Right renal pelvis (tissue), 4 donors: Measurements from ENCODE around the gene CARD19. TPM values are rescaled to one million over a fixed set of nuclear protein-coding genes. Genes with fewer than 3 reads are reported as not detected.

Experiments
- DNase-seq, 4 donors: peaks; one replicate each; pipeline ENCODE4 v3.0.0-alpha.2; 2013; ENCODE audit warnings: low read depth in 4 of 4, low spot score in 3 of 4, missing footprints in 1 of 4
- polyA plus RNA-seq, 4 donors: library from polyadenylated mRNA; unstranded; fragments of 120-200 nt; gene quantifications; one replicate each; pipeline ENCODE4 v1.2.1, GENCODE V29; 2013; ENCODE audit not compliant: insufficient read length in 4 of 4

Gene CARD19
- polyA plus RNA-seq, 4 donors: 16.5 to 34.7 (median 18.7) TPM

DNA sequence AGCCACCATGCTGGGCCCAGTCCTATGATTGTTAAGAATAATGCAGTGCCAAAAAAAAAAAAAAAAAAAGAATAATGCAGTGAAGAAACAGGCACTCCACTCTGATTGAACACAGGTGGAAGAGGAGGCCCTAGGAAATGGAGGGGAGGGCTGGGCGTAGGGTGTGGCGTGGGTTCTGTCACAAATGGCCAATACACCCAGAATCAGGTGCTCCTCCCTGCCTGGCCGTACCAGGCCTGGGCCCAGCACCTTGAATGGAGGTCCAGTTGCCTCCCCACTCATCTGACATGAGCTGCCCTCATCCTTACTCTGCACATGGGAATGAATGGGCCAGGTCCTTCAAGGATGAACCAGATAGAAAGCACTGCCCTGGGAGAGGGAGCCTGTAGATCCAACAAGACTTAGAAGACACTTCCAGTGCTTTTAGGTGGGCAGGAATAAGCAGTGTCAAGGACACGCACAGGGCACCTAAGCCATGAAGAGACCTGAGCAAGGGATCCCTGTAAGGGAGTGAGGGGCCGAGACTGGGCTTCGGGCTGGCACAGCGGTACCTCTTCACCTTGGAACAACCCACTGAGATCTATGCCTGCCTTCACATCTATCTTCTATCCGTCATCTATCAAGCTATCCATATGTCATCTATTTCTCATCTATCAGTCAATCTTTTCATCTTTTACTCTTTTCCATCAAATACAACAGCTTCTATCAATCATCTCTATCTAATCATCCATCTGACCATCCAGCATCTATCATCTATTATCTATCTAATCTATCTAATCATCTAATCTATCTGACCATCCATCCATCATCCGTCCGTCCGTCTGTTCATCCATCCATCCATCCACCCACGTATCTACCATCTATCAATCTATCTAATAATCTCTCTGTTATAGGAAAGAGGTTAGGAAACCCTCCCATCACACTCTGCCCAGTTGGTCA is 22.2 kb downstream of the CARD19 start:
- no peak for DNase-seq

- DNase-seq: no peak
These were observed 23.1 kb downstream of the CARD19 start for GRCh38 chr9:93118863-93119702.

GRCh38 chr9:93119703-93119952 is 23.6 kb downstream of the CARD19 start:
- DNase-seq: no peak

- no peak for DNase-seq
These were observed 24.2 kb downstream of the CARD19 start for GRCh38 chr9:93119953-93120845.

- DNase-seq: no peak
These were observed 24.9 kb downstream of the CARD19 start for GRCh38 chr9:93120846-93121315.

DNA sequence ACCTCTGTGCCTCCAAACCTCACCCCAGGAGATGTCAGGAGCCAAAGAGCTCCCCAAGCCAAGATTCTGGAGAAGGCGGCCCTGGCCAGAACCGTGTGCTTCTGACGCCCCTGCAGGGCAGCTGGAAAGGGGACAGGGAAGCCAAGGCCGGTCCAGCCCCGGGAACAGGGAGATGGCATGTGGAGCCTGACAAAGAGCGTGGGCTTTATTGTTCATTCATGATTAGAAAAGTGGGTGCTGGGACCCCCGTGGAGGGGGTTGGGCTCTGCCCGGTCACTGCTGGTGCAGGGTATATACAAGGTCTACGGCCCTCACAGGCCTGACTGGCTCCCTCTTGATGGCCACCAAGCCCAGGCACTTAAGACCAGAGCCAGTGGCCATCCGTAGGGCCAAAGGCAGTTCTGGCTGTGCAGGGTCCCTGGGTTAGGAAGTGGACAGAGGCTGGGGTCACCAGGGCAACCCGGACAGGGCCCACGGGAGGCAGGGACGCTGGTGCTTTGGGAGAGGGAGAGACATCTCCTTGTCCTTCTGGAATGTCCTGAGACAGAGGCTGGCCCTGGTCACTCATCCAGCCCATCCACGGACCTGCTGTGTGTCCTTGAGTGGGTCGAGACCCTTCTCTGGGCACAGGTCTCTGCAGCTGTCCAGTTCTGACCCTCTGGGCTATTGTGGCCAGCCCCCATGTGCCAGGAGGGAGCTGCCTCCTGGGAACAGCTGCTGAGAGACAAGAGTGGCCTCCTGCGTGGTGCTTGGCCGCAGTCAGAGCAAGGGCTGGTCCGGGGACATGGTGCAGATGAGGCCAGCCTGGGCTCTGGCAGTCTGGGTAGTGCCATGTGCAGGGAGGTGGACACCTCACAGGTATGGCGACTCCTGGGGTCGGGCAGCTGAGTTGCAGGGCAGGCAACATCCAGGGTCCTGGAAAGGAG is 25.6 kb downstream of the CARD19 start:
- no peak for DNase-seq

GRCh38 chr9:93122721-93123221 is 26.8 kb downstream of the CARD19 start:
- DNase-seq: no peak

DNA sequence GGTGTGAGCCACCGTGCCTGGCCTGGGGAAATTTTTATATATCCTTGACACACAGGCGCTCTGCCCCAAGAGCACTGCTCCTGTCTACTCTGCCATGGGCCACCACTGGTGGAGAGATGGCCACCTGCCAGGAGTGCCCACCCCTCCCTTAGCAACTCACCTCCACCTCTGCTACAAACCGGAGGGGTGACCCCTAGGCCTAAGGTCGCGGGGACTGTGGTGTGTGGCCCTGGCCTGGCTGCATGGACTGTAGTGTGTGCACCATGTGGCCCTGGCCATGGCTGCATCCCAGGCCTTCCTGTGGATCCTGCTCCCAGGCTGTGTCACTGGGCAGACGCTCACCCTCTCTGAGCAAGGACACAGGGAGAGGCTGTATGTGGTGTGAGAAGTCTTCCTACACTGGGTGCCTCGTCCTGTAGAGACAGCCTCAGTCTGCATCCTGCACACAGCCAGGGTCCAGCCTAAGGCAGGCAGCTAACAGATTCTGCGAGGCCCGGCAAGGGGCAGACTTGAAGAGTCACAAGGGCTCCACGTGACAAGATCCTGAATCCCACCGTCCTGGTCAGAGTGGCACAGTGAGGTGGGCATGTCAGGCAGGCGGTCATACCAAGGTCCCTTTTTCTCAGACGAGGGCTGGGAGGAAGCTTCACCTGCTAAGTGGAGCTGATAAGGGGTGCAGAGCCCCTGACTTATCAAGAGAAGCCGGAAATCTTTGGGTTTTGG is 27.7 kb downstream of the CARD19 start:
- DNase-seq: no peak

DNA sequence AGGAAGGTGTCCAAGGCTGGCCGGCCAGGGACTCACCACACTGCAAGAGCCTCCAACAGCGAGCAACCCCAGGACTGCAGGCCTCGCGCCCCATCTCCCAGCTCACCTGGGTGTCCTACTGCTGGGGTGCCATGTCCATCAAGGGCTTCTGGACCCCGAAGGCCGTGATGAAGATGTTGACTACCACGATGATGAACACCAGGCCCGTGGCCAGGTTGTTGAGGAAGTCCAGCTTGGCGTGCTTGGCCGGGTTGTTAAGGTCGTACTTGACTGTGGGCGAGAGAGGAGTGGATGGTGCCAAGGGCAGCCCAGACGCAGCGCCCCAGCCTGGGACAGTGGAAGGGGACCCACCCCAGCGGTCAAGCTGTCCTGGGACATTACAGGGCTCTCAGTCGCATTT is 28.8 kb downstream of the CARD19 start:
- no peak for DNase-seq

DNA sequence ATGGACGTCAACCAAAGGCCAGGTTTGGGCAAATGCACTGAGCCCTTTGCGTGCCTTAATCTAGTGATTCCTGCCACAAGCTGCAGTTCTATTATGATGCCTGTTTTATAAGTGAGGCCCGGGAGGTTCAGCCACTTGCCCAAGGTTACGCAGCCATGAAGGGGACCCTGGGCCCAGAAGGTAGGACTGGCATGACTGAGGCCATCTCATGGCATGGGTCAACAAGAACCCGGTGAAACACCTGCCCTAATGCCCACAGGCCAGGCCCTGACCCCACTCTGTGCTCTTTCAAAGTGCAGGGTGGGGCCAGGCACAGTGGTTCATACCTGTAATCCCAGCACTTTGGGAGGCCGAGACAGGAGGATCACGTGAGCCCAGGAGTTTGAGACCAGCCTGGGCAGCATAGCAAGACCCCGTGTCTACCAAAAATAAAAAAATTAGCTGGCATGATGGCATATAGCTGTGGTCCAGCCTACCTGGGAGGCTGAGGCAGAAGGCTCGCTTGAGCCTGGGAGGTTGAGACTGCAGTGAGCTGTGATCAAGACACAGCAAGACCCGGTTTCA is 29.4 kb downstream of the CARD19 start:
- DNase-seq: no peak

DNA sequence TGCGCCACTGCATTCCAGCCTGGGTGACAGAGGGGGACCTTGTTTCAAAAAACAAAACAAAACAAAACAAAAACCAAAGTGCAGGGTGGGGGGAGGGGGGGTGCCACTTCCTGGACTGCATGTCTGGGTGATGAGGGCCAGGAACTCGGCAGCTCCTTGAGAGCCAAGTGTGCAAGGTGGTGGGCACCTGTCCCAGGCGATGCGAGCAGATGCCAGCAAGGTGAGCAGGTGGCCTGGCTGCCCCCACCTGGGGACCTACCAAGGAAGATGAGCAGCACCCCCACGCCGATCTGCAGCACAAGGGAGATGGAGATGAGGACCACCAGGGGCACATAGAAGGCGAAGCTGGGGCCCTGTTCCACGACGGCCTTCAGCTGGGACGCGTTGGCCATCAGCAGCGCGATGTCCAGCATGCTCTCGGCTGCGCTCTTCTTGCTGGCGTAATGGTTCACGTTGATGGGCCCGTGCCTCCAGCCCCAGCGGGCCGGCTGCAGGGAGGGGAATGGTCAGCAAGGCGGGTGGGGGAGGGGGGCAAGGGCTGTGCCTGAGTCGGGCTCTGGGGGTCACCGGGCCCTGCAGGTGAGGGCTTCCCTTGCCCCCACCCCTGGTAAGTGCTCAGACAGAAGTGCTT is 30.2 kb downstream of the CARD19 start:
- DNase-seq: no peak

DNA sequence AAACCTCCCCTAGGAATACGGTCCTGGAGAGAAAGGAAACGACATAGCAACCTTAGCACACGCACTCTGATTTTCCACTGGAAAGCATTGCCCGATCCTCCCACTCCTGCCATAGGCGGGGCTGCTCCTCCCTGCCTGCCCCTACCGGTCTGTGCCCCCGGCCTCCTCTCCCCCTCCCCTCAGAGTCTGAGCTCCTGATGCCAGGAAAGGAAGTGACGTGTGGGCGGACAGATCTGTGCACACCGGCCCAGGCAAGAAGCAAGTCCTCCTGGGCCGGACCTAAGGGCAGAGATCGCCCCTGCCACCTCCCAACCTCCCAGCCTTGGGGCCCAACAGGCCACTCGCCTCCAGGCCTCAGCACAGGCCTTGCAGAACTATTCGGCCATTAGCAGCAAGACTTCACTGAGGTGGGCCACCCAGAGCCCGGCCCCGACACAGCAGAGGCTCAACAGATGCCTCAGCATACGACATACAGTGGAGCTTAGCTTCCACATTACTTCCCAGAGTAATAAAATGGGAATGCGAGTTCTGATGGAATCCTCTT is 30.9 kb downstream of the CARD19 start:
- DNase-seq: peak in 1 of 4 donors; percentile 54

GRCh38 chr9:93127395-93127911 is 31.4 kb downstream of the CARD19 start:
- DNase-seq: no peak

GRCh38 chr9:93128011-93128714 is 32.1 kb downstream of the CARD19 start:
- no peak for DNase-seq

DNA sequence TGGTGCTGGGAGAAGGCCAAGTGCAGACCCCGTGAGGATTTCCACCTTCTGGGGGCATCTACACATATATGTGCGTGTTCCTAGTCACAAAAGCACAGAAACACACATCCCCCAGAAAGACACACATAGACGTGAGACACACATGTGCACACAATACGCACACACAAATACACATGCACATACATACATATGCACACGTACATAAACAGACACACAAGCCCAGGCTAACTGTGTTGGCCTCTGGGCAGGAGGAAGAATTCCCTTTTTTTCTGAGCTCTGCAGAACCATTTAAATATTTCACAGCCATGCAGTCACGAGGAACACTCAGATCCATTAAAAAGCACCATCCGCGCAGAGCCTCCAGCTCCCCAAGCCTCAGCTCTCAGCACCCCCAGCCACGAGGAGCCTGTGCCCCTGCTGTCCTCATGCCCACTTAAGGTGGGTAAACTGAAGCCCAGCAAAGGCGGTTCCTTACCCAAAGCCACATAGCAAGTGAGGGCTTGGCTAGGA is 32.8 kb downstream of the CARD19 start:
- DNase-seq: no peak

GRCh38 chr9:93129286-93129685 is 33.3 kb downstream of the CARD19 start:
- no peak for DNase-seq
